Nephron (organoid): ENCODE measurements around the gene ZNF273.

ENCODE experiments used
- H3K27ac Mint-ChIP-seq, 3 experiments: 2 replicates each; pipeline ENCODE4 v1.8.0; 2020; ENCODE audit warnings: mixed read lengths in 3 of 3, mild to moderate bottlenecking in 2 of 3, moderate library complexity in 1 of 3
- H3K27me3 Mint-ChIP-seq: 2 replicates; pipeline ENCODE4 v1.8.0; 2021; ENCODE audit warnings: low read depth, mild to moderate bottlenecking, moderate library complexity, mixed read lengths
- H3K36me3 Mint-ChIP-seq: 2 replicates; pipeline ENCODE4 v1.8.0; 2020; ENCODE audit warnings: low read depth, mixed read lengths
- H3K4me1 Mint-ChIP-seq: 2 replicates; pipeline ENCODE4 v1.8.0; 2020; ENCODE audit warnings: mixed read lengths
- H3K4me3 Mint-ChIP-seq, 3 experiments: 2 replicates each; pipeline ENCODE4 v1.8.0; 2020; ENCODE audit warnings: mild to moderate bottlenecking in 3 of 3, mixed read lengths in 3 of 3, moderate library complexity in 2 of 3
- H3K9me3 Mint-ChIP-seq: 2 replicates; pipeline ENCODE4 v1.8.0; 2020; ENCODE audit warnings: mixed read lengths
- TF ChIP-seq, protein P1 (sequence below), 3 experiments: fragments of 200-600 bp; sonication (generic); IDR thresholded peaks; one replicate each; pipeline ENCODE4 v1.5.0; 2021; ENCODE audit warnings: antibody characterized with exemption in 3 of 3; ENCODE audit not compliant: unreplicated experiment in 3 of 3

Gene ZNF273

DNA sequence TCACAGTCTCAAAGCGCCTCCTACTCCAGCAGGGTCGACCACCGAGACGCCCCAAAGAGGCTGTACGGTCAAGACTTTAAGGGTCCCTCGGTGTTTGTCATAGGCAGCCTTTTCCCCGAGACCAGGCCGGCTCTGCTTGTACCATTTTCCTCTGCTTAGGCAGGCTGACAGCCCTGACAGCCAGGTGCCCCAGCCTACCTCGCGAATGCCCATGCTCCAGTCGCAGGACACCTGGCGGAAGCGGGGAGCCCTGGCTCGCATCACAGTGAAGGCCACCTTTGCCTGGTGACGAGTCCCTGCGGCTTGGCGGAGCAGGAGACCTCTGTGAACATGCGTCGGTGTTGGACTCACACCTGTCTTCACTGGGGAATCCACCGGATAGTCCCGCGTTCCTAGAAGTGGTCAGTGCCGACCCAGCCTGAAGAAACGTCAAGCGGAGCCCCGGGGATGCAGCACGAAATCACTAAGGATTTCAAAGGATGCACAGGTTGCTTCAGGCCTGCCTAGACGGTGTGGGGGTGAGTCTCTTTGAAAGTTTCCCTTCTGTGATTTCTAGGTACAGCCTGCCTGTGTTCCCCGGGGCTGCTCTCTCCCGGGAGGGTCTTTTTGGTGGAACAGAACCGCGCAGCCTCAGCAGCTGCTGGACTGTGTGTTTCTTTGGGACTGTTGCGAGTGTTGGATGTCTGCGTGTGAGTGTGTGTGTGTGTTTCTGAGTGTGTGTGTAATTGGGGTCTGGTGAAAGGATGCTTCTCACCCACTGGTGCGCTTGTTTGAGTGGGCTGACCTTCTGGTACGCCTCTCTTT, 30.5 kb upstream of the ZNF273 start:
- H3K9me3 Mint-ChIP-seq = peaks cover 40% of the 10 kb centered on the region
- H3K36me3 Mint-ChIP-seq = peaks cover 3% of the 10 kb centered on the region
- TF ChIP-seq, protein P1, sequence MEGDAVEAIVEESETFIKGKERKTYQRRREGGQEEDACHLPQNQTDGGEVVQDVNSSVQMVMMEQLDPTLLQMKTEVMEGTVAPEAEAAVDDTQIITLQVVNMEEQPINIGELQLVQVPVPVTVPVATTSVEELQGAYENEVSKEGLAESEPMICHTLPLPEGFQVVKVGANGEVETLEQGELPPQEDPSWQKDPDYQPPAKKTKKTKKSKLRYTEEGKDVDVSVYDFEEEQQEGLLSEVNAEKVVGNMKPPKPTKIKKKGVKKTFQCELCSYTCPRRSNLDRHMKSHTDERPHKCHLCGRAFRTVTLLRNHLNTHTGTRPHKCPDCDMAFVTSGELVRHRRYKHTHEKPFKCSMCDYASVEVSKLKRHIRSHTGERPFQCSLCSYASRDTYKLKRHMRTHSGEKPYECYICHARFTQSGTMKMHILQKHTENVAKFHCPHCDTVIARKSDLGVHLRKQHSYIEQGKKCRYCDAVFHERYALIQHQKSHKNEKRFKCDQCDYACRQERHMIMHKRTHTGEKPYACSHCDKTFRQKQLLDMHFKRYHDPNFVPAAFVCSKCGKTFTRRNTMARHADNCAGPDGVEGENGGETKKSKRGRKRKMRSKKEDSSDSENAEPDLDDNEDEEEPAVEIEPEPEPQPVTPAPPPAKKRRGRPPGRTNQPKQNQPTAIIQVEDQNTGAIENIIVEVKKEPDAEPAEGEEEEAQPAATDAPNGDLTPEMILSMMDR (IDR thresholded peaks at IDR 0.05; ENCODE audit: unreplicated experiment in 3 of 3) = no peak
- H3K4me3 Mint-ChIP-seq = no peak overlapping the region
- no peak overlapping the region for H3K27ac Mint-ChIP-seq
- H3K27me3 Mint-ChIP-seq = peaks cover 3% of the 10 kb centered on the region
- no peaks in the 10 kb centered on the region for H3K4me1 Mint-ChIP-seq

DNA sequence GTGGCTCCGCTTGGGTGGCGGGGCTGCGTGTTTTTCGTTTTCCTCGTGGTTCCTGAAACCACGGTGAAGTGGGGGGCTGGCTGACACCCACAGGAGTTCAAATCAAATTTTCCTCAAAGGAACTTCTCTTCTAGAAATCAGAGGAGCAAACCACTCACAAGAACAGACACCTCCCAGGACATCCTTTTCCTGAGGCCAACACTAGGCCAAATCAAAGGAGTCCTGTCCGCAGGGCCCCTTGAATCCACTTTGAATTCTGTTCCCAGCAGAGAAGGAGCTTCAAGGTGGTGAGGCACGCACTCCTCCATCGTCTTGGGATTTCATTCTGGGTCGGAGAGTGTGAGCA, 29.9 kb upstream of the ZNF273 start:
- Mint-ChIP-seq H3K27ac (no peak overlapping the region), H3K4me1 (no peaks in the 10 kb centered on the region), H3K4me3 (no peak overlapping the region), H3K27me3 (peaks cover 3% of the 10 kb centered on the region), H3K9me3 (peaks cover 41% of the 10 kb centered on the region), H3K36me3 (peaks cover 3% of the 10 kb centered on the region)
- TF ChIP-seq, protein P1 (IDR thresholded peaks at IDR 0.05; ENCODE audit: unreplicated experiment in 3 of 3) = no peak

DNA sequence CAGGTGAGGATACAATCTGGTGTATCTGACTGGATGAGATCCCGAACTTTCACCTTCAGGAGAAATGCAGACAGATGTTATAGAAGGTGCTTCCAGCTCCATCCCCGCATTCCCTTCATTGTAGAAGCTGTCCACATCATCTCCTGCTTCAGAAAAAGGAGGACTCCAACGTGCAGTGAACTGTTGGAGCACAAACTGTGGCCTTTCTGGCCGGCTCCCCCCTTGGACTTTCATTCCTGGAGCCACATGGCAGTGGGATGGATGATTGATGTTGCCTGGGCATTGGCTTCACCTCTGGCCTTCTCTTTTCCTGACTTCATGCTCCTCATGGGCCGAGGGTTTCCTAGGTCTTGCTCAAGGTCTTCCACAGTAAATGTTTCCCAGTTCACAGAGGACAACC, 29.6 kb upstream of the ZNF273 start:
- Mint-ChIP-seq H3K4me3 (no peak overlapping the region), H3K27ac (no peak overlapping the region), H3K36me3 (peaks cover 3% of the 10 kb centered on the region), H3K27me3 (peaks cover 3% of the 10 kb centered on the region), H3K9me3 (peaks cover 41% of the 10 kb centered on the region), H3K4me1 (no peaks in the 10 kb centered on the region)
- TF ChIP-seq, protein P1 (IDR thresholded peaks at IDR 0.05; ENCODE audit: unreplicated experiment in 3 of 3) = no peak

DNA sequence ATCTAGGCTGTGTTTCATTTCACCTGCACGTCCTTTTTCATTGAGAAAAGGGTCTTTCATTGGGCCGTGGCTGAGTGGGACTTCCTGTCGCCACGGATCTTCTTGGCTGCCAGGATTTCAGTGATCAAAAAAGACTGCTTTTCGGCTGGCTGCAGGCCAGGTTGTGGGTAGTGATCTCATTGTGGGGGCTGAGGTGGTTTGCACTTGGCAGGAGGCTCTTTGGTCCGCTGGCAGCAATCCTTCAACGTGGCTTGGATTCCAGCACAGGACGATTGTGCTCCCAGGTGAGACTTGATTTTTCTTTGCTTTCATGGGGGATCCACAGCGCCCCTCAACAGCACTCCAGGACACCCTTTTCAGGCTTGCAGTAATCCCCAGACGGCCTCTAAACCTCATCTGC, 29.0 kb upstream of the ZNF273 start:
- TF ChIP-seq, protein P1 (IDR thresholded peaks at IDR 0.05; ENCODE audit: unreplicated experiment in 3 of 3) = no peak
- H3K4me3 Mint-ChIP-seq = no peak overlapping the region
- H3K27me3 Mint-ChIP-seq = peaks cover 3% of the 10 kb centered on the region
- H3K4me1 Mint-ChIP-seq = no peaks in the 10 kb centered on the region
- peaks cover 46% of the 10 kb centered on the region for H3K9me3 Mint-ChIP-seq
- H3K27ac Mint-ChIP-seq = no peak overlapping the region
- H3K36me3 Mint-ChIP-seq = peaks cover 3% of the 10 kb centered on the region

DNA sequence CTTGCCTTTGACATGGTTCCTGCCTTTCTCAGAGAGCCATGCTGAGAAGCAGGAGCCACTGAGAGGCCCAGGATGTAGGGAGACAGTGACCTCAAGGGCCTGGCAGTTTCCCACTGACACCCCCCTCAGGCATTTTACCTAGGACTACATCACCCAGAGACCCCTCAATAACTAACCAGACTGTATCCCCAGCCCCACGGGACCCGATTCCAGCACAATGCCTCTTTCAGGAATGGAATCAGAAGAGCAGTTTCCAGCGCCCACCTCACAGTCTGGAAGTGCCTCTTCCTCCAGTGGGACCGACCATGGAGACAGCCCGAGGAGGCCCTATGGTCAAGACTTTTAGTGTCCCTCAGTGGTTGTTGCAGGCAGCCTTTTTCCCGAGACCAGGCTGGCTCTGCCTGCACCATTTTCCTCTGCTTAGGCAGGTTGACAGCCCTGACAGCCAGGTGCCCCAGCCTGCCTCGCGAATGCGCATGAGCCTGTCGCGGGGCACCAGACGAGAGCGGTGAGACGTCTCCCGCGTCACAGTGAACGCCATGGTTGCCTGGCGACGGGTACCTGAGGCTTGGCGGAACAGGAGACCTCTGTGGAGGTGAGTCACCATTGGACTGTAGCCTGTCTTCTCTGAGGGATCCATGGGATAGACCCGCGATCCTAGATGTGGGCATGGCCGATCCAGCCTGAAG, 28.4 kb upstream of the ZNF273 start:
- H3K4me1 Mint-ChIP-seq = no peaks in the 10 kb centered on the region
- peaks cover 44% of the 10 kb centered on the region for H3K9me3 Mint-ChIP-seq
- H3K4me3 Mint-ChIP-seq = no peak overlapping the region
- no peak overlapping the region for H3K27ac Mint-ChIP-seq
- peaks cover 3% of the 10 kb centered on the region for H3K27me3 Mint-ChIP-seq
- TF ChIP-seq, protein P1 (IDR thresholded peaks at IDR 0.05; ENCODE audit: unreplicated experiment in 3 of 3) = no peak
- peaks cover 3% of the 10 kb centered on the region for H3K36me3 Mint-ChIP-seq
